Activated naive CD4-positive, alpha-beta T cell treated with anti-CD3 and anti-CD28 coated beads, Interleukin-2, amount 50 U/mL, for 24 hours (primary cell): ENCODE measurements around the gene HERC5.
"Not testable (repeated sequence)": the region's sequence is repeated elsewhere in the genome, so short reads cannot be mapped to it uniquely, and the experiment has no call there.

Source experiments
- H3K27ac Mint-ChIP-seq: one replicate; pipeline ENCODE4 v1.8.0; 2021; ENCODE audit warnings: mild to moderate bottlenecking, mixed read lengths
- H3K27me3 Mint-ChIP-seq: one replicate; pipeline ENCODE4 v1.8.0; 2021; ENCODE audit warnings: mixed read lengths
- H3K36me3 Mint-ChIP-seq: one replicate; pipeline ENCODE4 v1.8.0; 2021; ENCODE audit warnings: mixed read lengths
- H3K4me1 Mint-ChIP-seq: one replicate; pipeline ENCODE4 v1.8.0; 2021; ENCODE audit warnings: mixed read lengths
- H3K4me3 Mint-ChIP-seq: one replicate; pipeline ENCODE4 v1.8.0; 2021; ENCODE audit warnings: mild to moderate bottlenecking, mixed read lengths
- H3K9me3 Mint-ChIP-seq: one replicate; pipeline ENCODE4 v1.8.0; 2021; ENCODE audit warnings: mixed read lengths

Gene HERC5

GRCh38 chr4:88456670-88457306 is at the start of gene HERC5:
Gene HERC5, plus strand, starts transcription at chr4:88457119. Its CDS starts 151 bp downstream, at chr4:88457270.
- Mint-ChIP-seq H3K27ac (peak within 1 kb of the TSS; percentile 99), H3K36me3 (peaks cover 3% of the 10 kb centered on the region), H3K4me1 (peaks cover 45% of the 10 kb centered on the region), H3K4me3 (peak within 1 kb of the TSS; percentile 95), H3K27me3 (no peaks in the 10 kb centered on the region), H3K9me3 (no peaks in the 10 kb centered on the region)

- Mint-ChIP-seq H3K27me3 (no peaks in the 10 kb centered on the region), H3K4me3 (no peak overlapping the region), H3K36me3 (peaks cover 32% of the 10 kb centered on the region), H3K27ac (no peak overlapping the region), H3K4me1 (no peaks in the 10 kb centered on the region), H3K9me3 (no peaks in the 10 kb centered on the region)
Measured at GRCh38 chr4:88409206-88409605, 47.7 kb upstream of the HERC5 start.

DNA sequence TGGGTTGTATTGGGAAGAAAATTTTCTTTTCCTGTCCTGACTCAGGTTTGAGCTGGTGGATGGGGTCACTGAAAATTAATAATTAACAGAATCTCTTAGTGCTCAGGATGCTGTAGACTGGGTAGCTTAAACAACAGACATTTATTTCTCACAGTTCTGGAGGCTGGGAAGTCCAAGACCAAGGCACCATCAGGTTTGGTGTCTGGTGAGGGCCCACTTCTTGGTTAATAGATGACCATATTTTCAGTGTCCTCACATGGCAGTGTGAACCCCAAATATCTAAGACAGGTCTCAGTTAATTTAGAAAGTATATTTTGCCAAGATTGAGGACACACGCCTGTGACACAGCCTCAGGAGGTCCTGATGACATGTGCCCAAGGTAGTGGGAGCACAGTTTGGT is 47.1 kb upstream of the HERC5 start:
- peaks cover 33% of the 10 kb centered on the region for H3K36me3 Mint-ChIP-seq
- no peak overlapping the region for H3K4me3 Mint-ChIP-seq
- H3K4me1 Mint-ChIP-seq: no peaks in the 10 kb centered on the region
- no peaks in the 10 kb centered on the region for H3K27me3 Mint-ChIP-seq
- no peaks in the 10 kb centered on the region for H3K9me3 Mint-ChIP-seq
- H3K27ac Mint-ChIP-seq: no peak overlapping the region

DNA sequence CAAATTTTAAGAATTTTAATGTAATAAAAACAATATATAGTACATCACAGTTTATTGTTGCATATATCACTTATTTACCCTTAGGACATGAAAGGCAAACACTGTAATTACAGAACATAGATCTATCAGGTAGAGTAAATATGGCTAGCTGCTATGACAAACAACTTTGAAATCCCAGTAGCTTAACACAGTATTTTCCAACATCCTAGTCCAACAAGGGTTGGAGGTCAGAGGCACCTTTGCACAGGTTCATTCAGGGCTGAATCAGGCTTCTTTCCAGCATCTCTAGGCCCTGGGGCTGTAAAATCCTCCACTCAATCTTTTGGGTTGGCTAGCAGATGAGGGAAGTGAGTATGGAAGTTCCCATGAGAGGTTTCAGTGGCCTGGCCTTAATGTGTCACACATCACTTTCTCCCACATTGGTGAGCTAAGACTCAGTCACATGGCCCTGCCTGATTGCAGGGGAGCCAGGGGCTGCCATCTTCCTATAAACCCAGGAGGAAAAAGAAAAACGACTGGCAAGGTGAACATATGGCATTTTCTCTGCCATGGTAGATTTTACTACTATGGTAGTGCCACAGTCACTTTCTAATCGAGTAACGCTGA is 45.3 kb upstream of the HERC5 start:
- no peaks in the 10 kb centered on the region for H3K27me3 Mint-ChIP-seq
- H3K27ac Mint-ChIP-seq: no peak overlapping the region
- no peaks in the 10 kb centered on the region for H3K9me3 Mint-ChIP-seq
- H3K4me1 Mint-ChIP-seq: no peaks in the 10 kb centered on the region
- H3K36me3 Mint-ChIP-seq: peaks cover 30% of the 10 kb centered on the region
- no peak overlapping the region for H3K4me3 Mint-ChIP-seq

GRCh38 chr4:88413801-88414200 is 43.1 kb upstream of the HERC5 start:
- Mint-ChIP-seq H3K9me3 (no peaks in the 10 kb centered on the region), H3K27me3 (no peaks in the 10 kb centered on the region), H3K4me1 (no peaks in the 10 kb centered on the region), H3K27ac (no peak overlapping the region), H3K4me3 (no peak overlapping the region), H3K36me3 (peaks cover 19% of the 10 kb centered on the region)

GRCh38 chr4:88414755-88415154 is 42.2 kb upstream of the HERC5 start:
- no peak overlapping the region for H3K27ac Mint-ChIP-seq
- no peaks in the 10 kb centered on the region for H3K9me3 Mint-ChIP-seq
- H3K4me1 Mint-ChIP-seq: no peaks in the 10 kb centered on the region
- H3K4me3 Mint-ChIP-seq: no peak overlapping the region
- no peaks in the 10 kb centered on the region for H3K27me3 Mint-ChIP-seq
- H3K36me3 Mint-ChIP-seq: peaks cover 15% of the 10 kb centered on the region

DNA sequence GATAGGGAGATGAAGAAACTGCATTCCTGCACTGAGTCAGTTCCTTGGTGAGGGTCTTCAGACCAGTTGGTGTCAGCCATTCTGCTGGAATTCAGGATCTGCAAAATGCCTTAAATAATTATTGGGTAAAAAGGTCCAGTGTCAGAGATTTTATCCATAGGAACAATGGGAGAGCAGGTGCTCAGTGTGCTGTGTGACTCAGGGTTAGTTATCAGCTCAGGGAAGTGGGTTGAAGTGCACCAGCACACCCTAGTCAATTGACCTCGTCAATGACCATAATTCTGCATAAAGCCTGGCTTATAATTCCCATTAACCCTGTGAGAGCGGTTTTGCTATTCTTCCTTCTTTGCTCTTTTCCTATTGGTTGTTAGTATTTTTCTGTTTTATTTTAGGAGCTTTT is 40.9 kb upstream of the HERC5 start:
- Mint-ChIP-seq H3K4me1 (no peaks in the 10 kb centered on the region), H3K4me3 (no peak overlapping the region), H3K9me3 (no peaks in the 10 kb centered on the region), H3K27me3 (no peaks in the 10 kb centered on the region), H3K36me3 (peaks cover 14% of the 10 kb centered on the region), H3K27ac (no peak overlapping the region)

- Mint-ChIP-seq H3K4me1 (no peaks in the 10 kb centered on the region), H3K4me3 (no peak overlapping the region), H3K9me3 (no peaks in the 10 kb centered on the region), H3K27ac (no peak overlapping the region), H3K36me3 (peaks cover 15% of the 10 kb centered on the region), H3K27me3 (no peaks in the 10 kb centered on the region)
Measured at GRCh38 chr4:88418411-88418810, 38.5 kb upstream of the HERC5 start.

- Mint-ChIP-seq H3K36me3 (peaks cover 12% of the 10 kb centered on the region), H3K4me3 (no peak overlapping the region), H3K27me3 (no peaks in the 10 kb centered on the region), H3K4me1 (no peaks in the 10 kb centered on the region), H3K27ac (peak overlapping the region; percentile 14), H3K9me3 (no peaks in the 10 kb centered on the region)
Measured at GRCh38 chr4:88419874-88420273, 37.0 kb upstream of the HERC5 start.

DNA sequence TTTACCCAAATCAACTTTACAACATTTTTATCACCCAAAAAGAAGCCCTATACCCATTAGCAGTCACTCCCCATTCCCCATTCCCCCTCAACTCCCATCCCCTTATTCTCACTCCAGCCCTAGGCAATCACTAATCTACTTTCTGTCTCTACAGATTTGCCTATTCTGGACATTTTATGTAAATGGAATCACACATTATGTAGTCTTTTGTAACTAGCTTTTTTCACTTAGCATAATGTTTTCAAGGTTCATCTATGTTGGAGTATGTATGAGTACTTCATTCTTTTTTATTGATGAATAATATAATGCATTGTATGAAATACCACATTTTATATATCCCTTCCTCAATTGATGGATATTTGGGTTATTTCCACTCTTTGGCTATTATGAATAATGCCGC is 36.1 kb upstream of the HERC5 start:
- no peaks in the 10 kb centered on the region for H3K9me3 Mint-ChIP-seq
- peaks cover 11% of the 10 kb centered on the region for H3K36me3 Mint-ChIP-seq
- no peaks in the 10 kb centered on the region for H3K4me1 Mint-ChIP-seq
- H3K4me3 Mint-ChIP-seq: no peak overlapping the region
- no peaks in the 10 kb centered on the region for H3K27me3 Mint-ChIP-seq
- no peak overlapping the region for H3K27ac Mint-ChIP-seq

- peaks cover 14% of the 10 kb centered on the region for H3K36me3 Mint-ChIP-seq
- no peak overlapping the region for H3K4me3 Mint-ChIP-seq
- H3K27me3 Mint-ChIP-seq: no peaks in the 10 kb centered on the region
- no peak overlapping the region for H3K27ac Mint-ChIP-seq
- H3K9me3 Mint-ChIP-seq: no peaks in the 10 kb centered on the region
- H3K4me1 Mint-ChIP-seq: no peaks in the 10 kb centered on the region
Measured at GRCh38 chr4:88422403-88422802, 34.5 kb upstream of the HERC5 start.

DNA sequence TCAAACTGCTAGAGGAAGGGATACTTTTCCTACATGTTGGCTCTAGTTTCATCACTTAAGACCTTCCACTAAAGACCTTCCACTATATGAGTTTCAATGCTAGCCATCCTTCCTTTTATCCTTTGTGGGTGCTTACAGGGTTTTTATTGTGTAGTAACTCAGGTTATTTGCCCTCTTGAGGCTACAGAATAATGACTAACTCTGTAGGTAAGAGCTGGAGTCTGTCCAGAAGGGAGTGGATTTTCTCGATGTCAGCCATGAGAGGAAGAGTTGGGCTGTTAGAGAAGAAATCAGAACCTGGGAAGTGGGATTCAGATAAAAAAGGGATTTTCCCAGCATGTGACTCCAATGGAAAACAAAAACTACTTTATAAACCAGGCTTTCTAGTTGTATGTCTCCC is 27.5 kb upstream of the HERC5 start:
- H3K27me3 Mint-ChIP-seq: no peaks in the 10 kb centered on the region
- no peaks in the 10 kb centered on the region for H3K4me1 Mint-ChIP-seq
- H3K4me3 Mint-ChIP-seq: no peak overlapping the region
- H3K9me3 Mint-ChIP-seq: no peaks in the 10 kb centered on the region
- no peak overlapping the region for H3K27ac Mint-ChIP-seq
- peaks cover 31% of the 10 kb centered on the region for H3K36me3 Mint-ChIP-seq

DNA sequence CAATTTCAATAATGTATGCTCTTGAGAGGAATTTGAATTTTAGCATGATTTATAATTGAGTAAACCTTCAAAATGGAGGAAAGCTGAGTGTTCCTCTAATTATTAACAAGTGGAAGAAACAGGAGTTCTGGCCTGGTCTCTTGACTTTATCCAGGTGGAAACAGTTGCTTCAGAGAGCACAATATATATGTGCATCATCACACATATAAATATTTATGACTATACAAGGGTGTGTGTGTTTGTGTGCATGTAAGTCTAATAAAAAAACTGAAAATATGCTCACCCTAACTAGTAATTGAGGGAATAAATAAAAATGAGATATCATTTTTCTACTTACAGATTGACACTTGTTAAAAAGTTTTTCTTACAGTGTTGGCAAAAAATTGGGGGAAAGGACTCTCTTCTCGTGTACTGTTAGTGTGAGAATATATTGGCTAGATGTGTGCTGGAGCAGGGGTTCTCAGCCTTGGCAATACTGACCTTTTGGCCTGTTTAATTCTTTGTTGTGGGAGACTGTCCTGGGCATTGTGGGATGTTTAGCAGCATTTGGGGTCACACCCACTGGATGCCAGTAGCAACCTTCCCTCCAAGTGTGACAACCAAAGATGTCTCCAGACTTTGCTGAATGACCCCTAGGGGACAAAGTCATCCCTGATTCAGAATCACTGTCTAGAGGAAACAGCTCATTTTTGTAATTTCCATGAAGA is 20.8 kb upstream of the HERC5 start:
- Mint-ChIP-seq H3K27me3 (no peaks in the 10 kb centered on the region), H3K36me3 (peaks cover 23% of the 10 kb centered on the region)

GRCh38 chr4:88437873-88438272 is 19.0 kb upstream of the HERC5 start:
- H3K4me3 Mint-ChIP-seq, H3K4me1 Mint-ChIP-seq, H3K27me3 Mint-ChIP-seq, H3K27ac Mint-ChIP-seq, H3K9me3 Mint-ChIP-seq: not testable (repeated sequence)
- peaks cover 28% of the 10 kb centered on the region for H3K36me3 Mint-ChIP-seq

More for the DNA sequence above, 20.8 kb upstream of the HERC5 start:
- Mint-ChIP-seq H3K4me1 (no peaks in the 10 kb centered on the region), H3K4me3 (no peak overlapping the region), H3K9me3 (no peaks in the 10 kb centered on the region), H3K27ac (no peak overlapping the region)

GRCh38 chr4:88439161-88439760 is 17.7 kb upstream of the HERC5 start:
- Mint-ChIP-seq H3K9me3 (no peaks in the 10 kb centered on the region), H3K27me3 (no peaks in the 10 kb centered on the region), H3K27ac (peak overlapping the region; percentile 48), H3K4me1 (no peaks in the 10 kb centered on the region), H3K36me3 (peaks cover 22% of the 10 kb centered on the region), H3K4me3 (no peak overlapping the region)

- peak overlapping the region; percentile 52 for H3K27ac Mint-ChIP-seq
- H3K27me3 Mint-ChIP-seq: no peaks in the 10 kb centered on the region
- no peaks in the 10 kb centered on the region for H3K9me3 Mint-ChIP-seq
- peaks cover 20% of the 10 kb centered on the region for H3K36me3 Mint-ChIP-seq
- no peaks in the 10 kb centered on the region for H3K4me1 Mint-ChIP-seq
- no peak overlapping the region for H3K4me3 Mint-ChIP-seq
Measured at GRCh38 chr4:88440146-88440545, 16.8 kb upstream of the HERC5 start.
